ENCODE results near the gene FBXL13.
"Not testable (repeated sequence)": the region's sequence is repeated elsewhere in the genome, so short reads cannot be mapped to it uniquely, and the experiment has no call there.

FBXL13 gene

GRCh38 chr7:103037476-103037822 is 37.1 kb downstream of the FBXL13 start:
- Histone ChIP-seq H3K4me3 (ENCODE audit: low read length in 2 of 2) (no peak overlapping the region), H3K27me3 (ENCODE audit: control insufficient read depth in 2 of 2, insufficient read depth in 2 of 2, low read length in 2 of 2) (no peaks in the 10 kb centered on the region), H3K9me3 (ENCODE audit: control insufficient read depth in 2 of 2, low read length in 2 of 2) (no peaks in the 10 kb centered on the region), H3K27ac (ENCODE audit: low read depth in 2 of 2, low read length in 2 of 2) (no peak overlapping the region), H3K4me1 (ENCODE audit: control insufficient read depth in 2 of 2, insufficient read depth in 2 of 2, low read length in 2 of 2) (no peaks in the 10 kb centered on the region), H3K36me3 (ENCODE audit: control insufficient read depth in 2 of 2, insufficient read depth in 2 of 2, low read length in 2 of 2) (no peaks in the 10 kb centered on the region), H3K9ac (ENCODE audit: low read depth in 1 of 2, low read length in 2 of 2) (no peak overlapping the region)

DNA sequence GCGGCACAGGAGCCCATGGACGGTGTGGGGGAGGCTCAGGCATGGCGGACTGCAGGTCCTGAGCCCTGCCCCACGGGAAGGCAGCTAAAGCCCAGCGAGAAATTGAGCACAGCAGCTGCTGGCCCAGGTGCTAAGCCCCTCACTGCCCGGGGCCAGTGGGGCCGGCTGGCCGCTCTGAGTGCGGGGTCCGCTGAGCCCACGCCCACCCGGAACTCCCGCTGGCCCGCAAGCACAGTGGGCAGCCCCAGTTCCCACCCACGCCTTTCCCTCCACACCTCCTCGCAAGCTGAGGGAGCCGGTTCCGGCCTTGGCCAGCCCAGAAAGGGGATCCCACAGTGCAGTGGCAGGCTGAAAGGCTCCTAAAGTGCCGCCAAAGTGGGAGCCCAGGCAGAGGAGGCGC is 40.3 kb downstream of the FBXL13 start:
- not testable (repeated sequence) for H3K4me1 ChIP-seq (ENCODE audit: control insufficient read depth in 2 of 2, insufficient read depth in 2 of 2, low read length in 2 of 2); H3K9ac ChIP-seq (ENCODE audit: low read depth in 1 of 2, low read length in 2 of 2); H3K27me3 ChIP-seq (ENCODE audit: control insufficient read depth in 2 of 2, insufficient read depth in 2 of 2, low read length in 2 of 2); H3K27ac ChIP-seq (ENCODE audit: low read depth in 2 of 2, low read length in 2 of 2); H3K9me3 ChIP-seq (ENCODE audit: control insufficient read depth in 2 of 2, low read length in 2 of 2); H3K36me3 ChIP-seq (ENCODE audit: control insufficient read depth in 2 of 2, insufficient read depth in 2 of 2, low read length in 2 of 2); H3K4me3 ChIP-seq (ENCODE audit: low read length in 2 of 2)

- H3K4me3 ChIP-seq (ENCODE audit: low read length in 2 of 2): no peak overlapping the region
- H3K36me3 ChIP-seq (ENCODE audit: control insufficient read depth in 2 of 2, insufficient read depth in 2 of 2, low read length in 2 of 2): no peaks in the 10 kb centered on the region
- no peaks in the 10 kb centered on the region for H3K9me3 ChIP-seq (ENCODE audit: control insufficient read depth in 2 of 2, low read length in 2 of 2)
- H3K27me3 ChIP-seq (ENCODE audit: control insufficient read depth in 2 of 2, insufficient read depth in 2 of 2, low read length in 2 of 2): no peaks in the 10 kb centered on the region
- H3K9ac ChIP-seq (ENCODE audit: low read depth in 1 of 2, low read length in 2 of 2): no peak overlapping the region
- H3K4me1 ChIP-seq (ENCODE audit: control insufficient read depth in 2 of 2, insufficient read depth in 2 of 2, low read length in 2 of 2): no peaks in the 10 kb centered on the region
- H3K27ac ChIP-seq (ENCODE audit: low read depth in 2 of 2, low read length in 2 of 2): no peak overlapping the region
These were observed 42.8 kb downstream of the FBXL13 start for GRCh38 chr7:103031781-103032180.

DNA sequence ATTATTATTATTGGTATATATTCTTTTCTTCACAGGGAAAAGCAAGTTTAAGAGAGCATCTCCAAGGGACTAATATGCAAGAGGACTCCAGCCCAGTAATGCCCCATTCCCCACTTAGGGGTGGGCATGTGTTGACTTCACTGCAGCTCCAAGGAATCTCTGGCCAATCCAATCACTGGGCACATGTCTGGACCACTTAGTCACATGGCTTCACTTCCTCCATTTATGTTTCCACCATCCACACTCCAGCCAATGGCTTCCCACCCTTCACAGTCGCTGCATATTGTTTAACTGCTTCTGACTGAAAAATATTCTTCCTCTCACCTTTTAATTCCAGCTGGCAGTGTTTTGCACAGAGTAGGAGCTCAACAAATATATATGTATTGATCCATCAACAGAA is 43.6 kb downstream of the FBXL13 start:
- H3K36me3 ChIP-seq (ENCODE audit: control insufficient read depth in 2 of 2, insufficient read depth in 2 of 2, low read length in 2 of 2): no peaks in the 10 kb centered on the region
- H3K9me3 ChIP-seq (ENCODE audit: control insufficient read depth in 2 of 2, low read length in 2 of 2): no peaks in the 10 kb centered on the region
- H3K9ac ChIP-seq (ENCODE audit: low read depth in 1 of 2, low read length in 2 of 2): no peak overlapping the region

GRCh38 chr7:103025341-103025740 is 49.3 kb downstream of the FBXL13 start:
- Histone ChIP-seq H3K27me3 (ENCODE audit: control insufficient read depth in 2 of 2, insufficient read depth in 2 of 2, low read length in 2 of 2) (no peaks in the 10 kb centered on the region), H3K4me3 (ENCODE audit: low read length in 2 of 2) (no peak overlapping the region), H3K4me1 (ENCODE audit: control insufficient read depth in 2 of 2, insufficient read depth in 2 of 2, low read length in 2 of 2) (no peaks in the 10 kb centered on the region), H3K9me3 (ENCODE audit: control insufficient read depth in 2 of 2, low read length in 2 of 2) (no peaks in the 10 kb centered on the region), H3K27ac (ENCODE audit: low read depth in 2 of 2, low read length in 2 of 2) (no peak overlapping the region), H3K9ac (ENCODE audit: low read depth in 1 of 2, low read length in 2 of 2) (no peak overlapping the region), H3K36me3 (ENCODE audit: control insufficient read depth in 2 of 2, insufficient read depth in 2 of 2, low read length in 2 of 2) (no peaks in the 10 kb centered on the region)

More for the DNA sequence above, 43.6 kb downstream of the FBXL13 start:
- Histone ChIP-seq H3K4me3 (ENCODE audit: low read length in 2 of 2) (no peak overlapping the region), H3K27ac (ENCODE audit: low read depth in 2 of 2, low read length in 2 of 2) (no peak overlapping the region), H3K27me3 (ENCODE audit: control insufficient read depth in 2 of 2, insufficient read depth in 2 of 2, low read length in 2 of 2) (no peaks in the 10 kb centered on the region), H3K4me1 (ENCODE audit: control insufficient read depth in 2 of 2, insufficient read depth in 2 of 2, low read length in 2 of 2) (no peaks in the 10 kb centered on the region)

DNA sequence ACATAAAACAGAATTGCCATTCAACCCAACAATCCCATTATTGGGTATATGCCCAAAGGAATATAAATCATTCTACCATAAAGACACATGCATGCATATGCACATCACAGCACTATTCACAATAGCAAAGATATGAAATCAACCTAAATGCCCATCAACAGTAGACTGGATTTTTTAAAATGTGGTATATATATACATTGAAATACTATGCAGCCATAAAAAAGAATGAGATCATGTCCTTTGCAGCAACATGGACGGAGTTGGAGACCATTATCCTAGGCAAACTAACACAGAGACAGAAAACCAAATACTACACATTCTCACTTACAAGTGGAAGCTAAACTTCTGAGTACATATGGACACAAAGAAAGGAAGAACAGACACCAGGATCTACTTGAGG is 51.0 kb downstream of the FBXL13 start:
- H3K36me3 ChIP-seq (ENCODE audit: control insufficient read depth in 2 of 2, insufficient read depth in 2 of 2, low read length in 2 of 2); H3K4me1 ChIP-seq (ENCODE audit: control insufficient read depth in 2 of 2, insufficient read depth in 2 of 2, low read length in 2 of 2); H3K9ac ChIP-seq (ENCODE audit: low read depth in 1 of 2, low read length in 2 of 2); H3K27ac ChIP-seq (ENCODE audit: low read depth in 2 of 2, low read length in 2 of 2); H3K27me3 ChIP-seq (ENCODE audit: control insufficient read depth in 2 of 2, insufficient read depth in 2 of 2, low read length in 2 of 2); H3K9me3 ChIP-seq (ENCODE audit: control insufficient read depth in 2 of 2, low read length in 2 of 2); H3K4me3 ChIP-seq (ENCODE audit: low read length in 2 of 2): not testable (repeated sequence)

GRCh38 chr7:103021490-103021889 is 53.1 kb downstream of the FBXL13 start:
- not testable (repeated sequence) for H3K9ac ChIP-seq (ENCODE audit: low read depth in 1 of 2, low read length in 2 of 2); H3K9me3 ChIP-seq (ENCODE audit: control insufficient read depth in 2 of 2, low read length in 2 of 2); H3K27ac ChIP-seq (ENCODE audit: low read depth in 2 of 2, low read length in 2 of 2); H3K4me1 ChIP-seq (ENCODE audit: control insufficient read depth in 2 of 2, insufficient read depth in 2 of 2, low read length in 2 of 2); H3K27me3 ChIP-seq (ENCODE audit: control insufficient read depth in 2 of 2, insufficient read depth in 2 of 2, low read length in 2 of 2); H3K36me3 ChIP-seq (ENCODE audit: control insufficient read depth in 2 of 2, insufficient read depth in 2 of 2, low read length in 2 of 2); H3K4me3 ChIP-seq (ENCODE audit: low read length in 2 of 2)

DNA sequence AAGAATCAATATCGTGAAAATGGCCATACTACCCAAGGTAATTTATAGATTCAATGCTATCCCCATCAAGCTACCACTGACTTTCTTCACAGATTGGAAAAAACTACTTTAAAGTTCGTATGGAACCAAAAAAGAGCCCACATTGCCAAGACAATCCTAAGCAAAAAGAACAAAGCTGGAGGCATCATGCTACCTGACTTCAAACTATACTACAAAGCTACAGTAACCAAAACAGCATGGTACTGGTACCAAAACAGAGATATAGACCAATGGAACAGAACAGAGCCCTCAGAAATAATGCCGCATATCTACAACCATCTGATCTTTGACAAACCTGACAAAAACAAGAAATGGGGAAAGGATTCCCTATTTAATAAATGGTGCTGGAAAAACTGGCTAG is 53.7 kb downstream of the FBXL13 start:
- not testable (repeated sequence) for H3K9ac ChIP-seq (ENCODE audit: low read depth in 1 of 2, low read length in 2 of 2); H3K27ac ChIP-seq (ENCODE audit: low read depth in 2 of 2, low read length in 2 of 2)

GRCh38 chr7:103018295-103018694 is 56.3 kb downstream of the FBXL13 start:
- H3K36me3 ChIP-seq (ENCODE audit: control insufficient read depth in 2 of 2, insufficient read depth in 2 of 2, low read length in 2 of 2); H3K4me3 ChIP-seq (ENCODE audit: low read length in 2 of 2); H3K27ac ChIP-seq (ENCODE audit: low read depth in 2 of 2, low read length in 2 of 2); H3K4me1 ChIP-seq (ENCODE audit: control insufficient read depth in 2 of 2, insufficient read depth in 2 of 2, low read length in 2 of 2); H3K27me3 ChIP-seq (ENCODE audit: control insufficient read depth in 2 of 2, insufficient read depth in 2 of 2, low read length in 2 of 2); H3K9me3 ChIP-seq (ENCODE audit: control insufficient read depth in 2 of 2, low read length in 2 of 2); H3K9ac ChIP-seq (ENCODE audit: low read depth in 1 of 2, low read length in 2 of 2): not testable (repeated sequence)

More for the DNA sequence above, 53.7 kb downstream of the FBXL13 start:
- H3K36me3 ChIP-seq (ENCODE audit: control insufficient read depth in 2 of 2, insufficient read depth in 2 of 2, low read length in 2 of 2); H3K4me3 ChIP-seq (ENCODE audit: low read length in 2 of 2); H3K9me3 ChIP-seq (ENCODE audit: control insufficient read depth in 2 of 2, low read length in 2 of 2); H3K27me3 ChIP-seq (ENCODE audit: control insufficient read depth in 2 of 2, insufficient read depth in 2 of 2, low read length in 2 of 2); H3K4me1 ChIP-seq (ENCODE audit: control insufficient read depth in 2 of 2, insufficient read depth in 2 of 2, low read length in 2 of 2): not testable (repeated sequence)

DNA sequence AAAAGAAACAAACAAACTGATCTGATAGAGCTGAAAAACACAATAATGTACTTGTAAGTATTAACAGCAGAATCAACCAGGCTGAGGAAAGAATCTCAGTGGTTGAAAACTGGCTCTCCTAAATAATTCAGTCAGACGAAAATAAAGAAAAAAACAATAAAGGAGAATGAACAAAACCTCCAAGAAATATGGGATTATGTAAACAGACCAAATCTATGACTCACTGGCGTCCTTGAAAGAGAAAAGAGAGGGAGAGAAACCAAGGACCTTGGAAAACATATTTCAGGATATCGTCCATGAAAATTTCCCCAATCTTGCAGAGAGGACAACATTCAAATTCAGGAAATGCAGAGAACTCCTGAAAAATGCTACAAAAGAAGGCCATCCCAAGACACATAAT is 62.9 kb downstream of the FBXL13 start:
- no peaks in the 10 kb centered on the region for H3K27me3 ChIP-seq (ENCODE audit: control insufficient read depth in 2 of 2, insufficient read depth in 2 of 2, low read length in 2 of 2)
- no peaks in the 10 kb centered on the region for H3K4me1 ChIP-seq (ENCODE audit: control insufficient read depth in 2 of 2, insufficient read depth in 2 of 2, low read length in 2 of 2)
- H3K9ac ChIP-seq (ENCODE audit: low read depth in 1 of 2, low read length in 2 of 2): no peak overlapping the region
- H3K27ac ChIP-seq (ENCODE audit: low read depth in 2 of 2, low read length in 2 of 2): no peak overlapping the region
- no peak overlapping the region for H3K4me3 ChIP-seq (ENCODE audit: low read length in 2 of 2)
- no peaks in the 10 kb centered on the region for H3K9me3 ChIP-seq (ENCODE audit: control insufficient read depth in 2 of 2, low read length in 2 of 2)
- H3K36me3 ChIP-seq (ENCODE audit: control insufficient read depth in 2 of 2, insufficient read depth in 2 of 2, low read length in 2 of 2): no peaks in the 10 kb centered on the region

DNA sequence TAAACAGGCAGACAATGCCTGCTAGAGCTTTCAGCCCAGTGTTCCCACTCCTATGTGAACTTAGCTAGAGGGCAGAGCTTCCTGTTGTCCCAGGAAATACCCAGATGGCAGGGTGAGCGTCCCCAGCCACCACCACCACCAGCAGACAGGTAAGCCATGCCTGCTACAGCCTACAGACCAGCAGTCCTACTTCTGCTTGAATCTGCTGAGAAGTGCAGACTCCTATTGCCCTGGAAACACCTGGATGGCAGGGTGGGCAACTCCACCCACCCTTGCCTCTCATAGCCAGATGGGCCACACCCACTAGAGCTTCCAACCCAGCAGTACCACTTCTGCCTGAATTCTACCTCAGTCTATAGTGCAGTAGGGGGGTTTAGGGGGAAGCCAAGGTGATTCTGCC is 64.4 kb downstream of the FBXL13 start:
- Histone ChIP-seq H3K9me3 (ENCODE audit: control insufficient read depth in 2 of 2, low read length in 2 of 2) (no peaks in the 10 kb centered on the region), H3K27ac (ENCODE audit: low read depth in 2 of 2, low read length in 2 of 2) (no peak overlapping the region), H3K4me1 (ENCODE audit: control insufficient read depth in 2 of 2, insufficient read depth in 2 of 2, low read length in 2 of 2) (no peaks in the 10 kb centered on the region), H3K9ac (ENCODE audit: low read depth in 1 of 2, low read length in 2 of 2) (no peak overlapping the region), H3K36me3 (ENCODE audit: control insufficient read depth in 2 of 2, insufficient read depth in 2 of 2, low read length in 2 of 2) (no peaks in the 10 kb centered on the region), H3K27me3 (ENCODE audit: control insufficient read depth in 2 of 2, insufficient read depth in 2 of 2, low read length in 2 of 2) (no peaks in the 10 kb centered on the region), H3K4me3 (ENCODE audit: low read length in 2 of 2) (no peak overlapping the region)

All from mucosa of rectum (tissue), 2 donors.